ENCODE results near the gene NOSIP. TPM values are rescaled to one million over a fixed set of nuclear protein-coding genes. Genes with fewer than 3 reads are reported as not detected.
"Not testable (repeated sequence)": the region's sequence is repeated elsewhere in the genome, so short reads cannot be mapped to it uniquely, and the experiment has no call there.

Gene NOSIP, protein sequence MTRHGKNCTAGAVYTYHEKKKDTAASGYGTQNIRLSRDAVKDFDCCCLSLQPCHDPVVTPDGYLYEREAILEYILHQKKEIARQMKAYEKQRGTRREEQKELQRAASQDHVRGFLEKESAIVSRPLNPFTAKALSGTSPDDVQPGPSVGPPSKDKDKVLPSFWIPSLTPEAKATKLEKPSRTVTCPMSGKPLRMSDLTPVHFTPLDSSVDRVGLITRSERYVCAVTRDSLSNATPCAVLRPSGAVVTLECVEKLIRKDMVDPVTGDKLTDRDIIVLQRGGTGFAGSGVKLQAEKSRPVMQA
- 10 to 100 TPM; 61.4 to 69.5 TPM for total RNA-seq

DNA sequence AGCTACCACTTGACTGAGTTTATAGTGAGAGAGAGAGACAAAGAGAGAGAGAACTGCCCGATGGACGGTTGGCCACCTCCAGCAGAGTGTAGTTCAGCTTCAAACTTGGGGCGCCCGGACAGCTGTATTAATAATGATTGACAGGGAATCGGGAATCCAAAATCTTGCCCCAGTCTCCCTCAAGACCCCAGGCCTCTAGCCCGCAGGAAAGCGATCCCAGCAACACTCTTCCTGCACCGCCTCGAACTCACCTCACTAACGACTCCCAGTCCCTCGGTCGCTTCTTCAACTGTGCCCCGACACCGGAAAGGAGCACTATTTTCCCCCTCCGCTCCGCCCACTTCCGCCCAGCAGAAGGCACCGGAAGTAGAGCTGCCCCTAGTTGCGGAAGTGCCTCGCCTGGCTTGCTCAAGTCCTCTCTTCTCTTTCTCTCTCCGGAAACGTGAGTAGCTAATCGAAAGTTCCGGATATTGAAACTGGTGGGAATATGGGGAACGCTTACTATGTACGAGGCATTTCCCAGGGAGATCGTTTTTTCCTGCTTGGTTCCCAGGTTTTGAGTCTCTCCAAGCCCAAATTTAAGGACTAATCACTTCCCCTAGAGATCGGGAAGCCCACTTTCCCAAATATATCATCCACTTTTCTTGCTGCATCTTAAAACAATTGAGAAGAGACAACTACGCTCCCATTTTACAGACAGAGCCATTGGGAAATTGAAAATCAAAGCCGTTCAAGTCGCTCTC, at the start of gene NOSIP:
Gene NOSIP, minus strand, starts transcription at position 293 of the 743 bp plus-strand sequence. CDS start 19,865 bp downstream, outside the sequence.
- Mint-ChIP-seq H3K9me3 (no peaks in the 10 kb centered on the region), H3K4me1 (peaks cover 24% of the 10 kb centered on the region), H3K27me3 (no peaks in the 10 kb centered on the region), H3K36me3 (peaks cover 2% of the 10 kb centered on the region), H3K4me3 (peak within 1 kb of the TSS; percentile 94), H3K27ac (peak within 1 kb of the TSS; percentile 91)
- peak; percentile 95 for DNase-seq

DNA sequence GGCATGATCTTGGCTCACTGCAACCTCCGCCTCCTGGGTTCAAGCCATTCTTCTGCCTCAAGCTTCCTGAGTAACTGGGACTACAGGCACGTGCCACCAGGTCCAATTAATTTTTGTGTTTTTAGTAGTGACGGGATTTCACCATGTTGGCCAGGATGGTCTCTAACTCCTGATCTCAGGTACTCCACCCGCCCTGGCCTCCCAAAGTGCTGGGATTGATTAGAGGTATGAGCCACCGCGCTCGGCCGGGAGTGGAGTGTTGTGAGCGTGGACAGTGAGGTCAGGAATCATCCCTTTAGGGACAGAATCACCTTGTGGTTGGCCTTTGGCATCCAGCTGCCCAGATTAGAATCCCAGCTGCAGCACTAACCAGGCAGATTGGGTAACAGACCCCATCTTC, 49.3 kb upstream of the NOSIP start:
- peak overlapping the region; percentile 28 for H3K27ac Mint-ChIP-seq
- no peaks in the 10 kb centered on the region for H3K9me3 Mint-ChIP-seq
- peaks cover 6% of the 10 kb centered on the region for H3K36me3 Mint-ChIP-seq
- no peak overlapping the region for H3K4me3 Mint-ChIP-seq
- H3K4me1 Mint-ChIP-seq = no peaks in the 10 kb centered on the region
- no peaks in the 10 kb centered on the region for H3K27me3 Mint-ChIP-seq
- DNase-seq = no peak

DNA sequence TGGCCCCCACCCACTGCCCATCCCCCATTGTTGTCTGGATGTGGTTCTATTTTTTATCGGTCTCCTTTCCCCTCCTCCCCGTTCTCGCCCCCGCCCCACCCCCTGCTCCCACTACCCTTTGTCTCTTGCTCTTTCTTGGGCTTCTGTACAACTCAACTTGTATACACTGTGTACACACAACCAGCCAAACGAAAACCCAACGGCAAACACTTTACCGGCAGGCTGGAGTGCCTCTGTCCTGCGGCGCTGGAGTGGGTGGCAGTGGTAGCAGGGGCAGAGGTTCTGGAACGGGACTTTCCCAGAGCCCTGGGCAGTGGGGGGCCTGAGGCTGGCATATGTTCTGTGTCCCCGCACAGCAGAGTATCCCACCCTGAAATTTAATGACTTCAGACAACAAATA, 45.9 kb upstream of the NOSIP start:
- peaks cover 12% of the 10 kb centered on the region for H3K36me3 Mint-ChIP-seq
- no peak for DNase-seq
- no peaks in the 10 kb centered on the region for H3K27me3 Mint-ChIP-seq
- no peaks in the 10 kb centered on the region for H3K9me3 Mint-ChIP-seq
- no peaks in the 10 kb centered on the region for H3K4me1 Mint-ChIP-seq
- no peak overlapping the region for H3K27ac Mint-ChIP-seq
- no peak overlapping the region for H3K4me3 Mint-ChIP-seq

DNA sequence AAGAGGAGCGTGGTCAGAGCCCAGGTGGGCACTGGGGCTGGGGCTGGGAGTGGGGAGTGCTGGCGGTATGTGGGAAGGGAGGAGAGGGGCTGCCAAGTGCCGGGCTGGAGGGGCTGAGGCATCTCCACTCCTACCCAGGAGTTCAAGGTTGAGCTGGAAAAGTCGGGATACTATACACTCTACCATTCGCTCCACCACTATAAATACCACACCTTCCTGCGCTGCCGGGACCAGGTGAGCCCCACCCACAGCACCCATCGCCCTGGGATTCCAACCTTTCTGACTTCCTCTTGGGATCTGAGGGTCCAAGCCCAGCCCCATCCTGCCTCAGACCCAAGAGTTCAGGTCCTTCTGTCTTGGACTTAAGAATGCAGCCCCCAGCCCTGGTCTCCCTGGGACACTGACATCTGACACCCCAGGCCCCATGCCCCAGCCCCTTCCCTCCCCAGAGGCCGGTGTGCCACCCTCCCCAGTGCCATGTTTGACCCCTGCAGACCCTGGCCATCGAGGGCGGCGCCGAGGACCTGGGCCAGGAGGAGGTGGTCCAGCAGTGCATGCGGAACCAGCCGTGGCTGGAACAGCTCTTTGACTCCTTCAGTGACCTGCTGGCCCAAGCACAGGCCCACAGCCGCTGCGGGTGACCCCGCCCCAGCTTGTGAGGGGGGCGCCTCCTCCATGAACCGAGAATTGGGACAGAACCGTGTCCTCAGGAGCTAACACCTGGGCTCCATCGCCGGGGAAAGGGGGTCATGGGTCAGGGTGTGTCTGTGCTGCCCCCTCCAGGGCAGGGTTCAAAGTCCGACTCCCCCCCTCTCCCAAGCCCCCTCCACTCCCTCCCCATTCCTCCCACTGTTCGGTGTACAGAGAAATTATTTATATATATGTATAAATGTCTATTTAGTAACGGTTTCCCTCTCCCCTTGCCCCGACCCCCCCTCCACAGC, 44.9 kb upstream of the NOSIP start:
- DNase-seq = no peak
- H3K27me3 Mint-ChIP-seq = no peaks in the 10 kb centered on the region

DNA sequence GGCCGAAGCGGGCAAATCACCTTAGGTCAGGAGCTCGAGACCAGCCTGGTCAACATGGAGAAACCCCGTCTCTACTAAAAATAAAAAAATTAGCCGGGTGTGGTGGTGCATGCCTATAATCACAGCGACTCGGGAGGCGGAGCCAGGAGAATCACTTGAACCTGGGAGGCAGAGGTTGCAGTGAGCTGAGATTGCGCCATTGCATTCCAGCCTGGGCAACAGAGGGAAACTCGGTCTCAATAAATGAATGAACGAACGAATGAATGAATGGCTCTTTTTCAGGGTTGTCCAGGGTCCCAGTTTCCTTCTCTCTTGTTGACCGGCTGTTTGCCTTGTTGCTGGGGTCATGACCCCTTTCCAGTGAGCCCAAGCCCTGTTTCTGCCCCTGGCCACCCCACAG, 37.5 kb upstream of the NOSIP start:
- not testable (repeated sequence) for H3K9me3 Mint-ChIP-seq, H3K27me3 Mint-ChIP-seq, DNase-seq, H3K4me3 Mint-ChIP-seq
- peaks cover 12% of the 10 kb centered on the region for H3K4me1 Mint-ChIP-seq
- peak overlapping the region; percentile 36 for H3K27ac Mint-ChIP-seq
- H3K36me3 Mint-ChIP-seq = peaks cover 25% of the 10 kb centered on the region

More for the DNA sequence above, 44.9 kb upstream of the NOSIP start:
- no peak overlapping the region for H3K4me3 Mint-ChIP-seq
- no peaks in the 10 kb centered on the region for H3K9me3 Mint-ChIP-seq
- H3K27ac Mint-ChIP-seq = no peak overlapping the region
- H3K4me1 Mint-ChIP-seq = no peaks in the 10 kb centered on the region
- H3K36me3 Mint-ChIP-seq = peaks cover 12% of the 10 kb centered on the region

DNA sequence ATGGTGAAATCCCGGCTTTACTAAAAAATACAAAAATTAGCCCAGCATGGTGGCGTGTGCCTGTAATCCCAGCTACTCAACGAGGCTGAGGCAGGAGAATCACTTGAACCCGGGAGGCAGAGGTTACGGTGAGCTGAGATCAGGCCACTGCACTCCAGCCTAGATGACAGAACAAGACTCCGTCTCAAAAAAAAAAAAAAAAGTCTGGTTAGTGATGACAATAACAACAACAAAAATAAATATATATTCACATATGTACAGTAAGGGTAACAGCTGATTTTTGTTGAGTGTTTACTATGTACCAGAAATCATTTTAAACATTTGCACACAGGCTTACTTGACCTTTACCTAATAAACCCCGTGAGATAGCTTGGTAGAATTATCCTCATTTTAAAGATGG, 36.6 kb upstream of the NOSIP start:
- no peaks in the 10 kb centered on the region for H3K9me3 Mint-ChIP-seq
- no peaks in the 10 kb centered on the region for H3K27me3 Mint-ChIP-seq
- no peak overlapping the region for H3K4me3 Mint-ChIP-seq
- H3K27ac Mint-ChIP-seq = no peak overlapping the region
- H3K36me3 Mint-ChIP-seq = peaks cover 25% of the 10 kb centered on the region
- no peak for DNase-seq
- H3K4me1 Mint-ChIP-seq = peaks cover 16% of the 10 kb centered on the region

DNA sequence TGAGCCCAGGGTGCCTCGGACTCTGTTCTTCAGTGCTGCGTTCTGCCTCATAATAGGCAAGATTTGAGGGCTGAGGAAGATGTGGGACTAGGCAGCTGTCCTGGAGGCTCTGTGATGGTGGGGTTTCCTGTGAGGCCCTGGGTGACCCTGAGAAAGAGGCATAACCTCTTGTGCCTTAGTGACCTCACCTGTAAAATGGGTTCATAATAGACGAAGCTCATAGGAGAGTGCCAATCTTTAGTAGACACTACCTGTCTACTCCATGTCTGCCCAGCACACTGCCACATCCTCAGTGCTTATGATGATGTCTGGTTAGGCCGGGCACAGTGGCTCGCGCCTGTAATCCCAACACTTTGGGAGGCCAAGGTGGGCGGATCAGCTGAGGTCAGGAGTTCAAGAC, 36.2 kb upstream of the NOSIP start:
- no peak for DNase-seq
- Mint-ChIP-seq H3K27me3 (no peaks in the 10 kb centered on the region), H3K4me1 (peaks cover 16% of the 10 kb centered on the region), H3K36me3 (peaks cover 25% of the 10 kb centered on the region), H3K4me3 (no peak overlapping the region), H3K27ac (no peak overlapping the region), H3K9me3 (no peaks in the 10 kb centered on the region)

DNA sequence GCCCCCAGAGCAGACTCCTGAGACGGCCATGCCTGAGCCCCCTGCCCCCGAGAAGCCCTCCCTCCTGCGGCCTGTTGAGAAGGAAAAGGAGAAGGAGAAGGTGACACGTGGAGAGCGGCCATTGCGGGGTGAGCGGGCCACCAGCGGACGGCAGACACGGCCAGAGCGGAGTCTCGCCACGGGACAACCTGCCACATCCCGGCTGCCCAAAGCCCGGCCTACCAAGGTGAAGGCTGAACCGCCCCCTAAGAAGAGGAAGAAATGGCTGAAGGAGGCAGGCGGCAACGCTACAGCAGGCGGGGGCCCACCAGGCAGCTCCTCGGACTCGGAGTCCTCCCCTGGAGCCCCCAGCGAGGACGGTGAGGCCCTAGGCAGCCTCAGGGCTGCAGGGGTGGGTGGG, 35.5 kb upstream of the NOSIP start:
- Mint-ChIP-seq H3K27ac (no peak overlapping the region), H3K4me3 (no peak overlapping the region), H3K9me3 (no peaks in the 10 kb centered on the region), H3K4me1 (peaks cover 16% of the 10 kb centered on the region), H3K36me3 (peaks cover 25% of the 10 kb centered on the region), H3K27me3 (no peaks in the 10 kb centered on the region)
- DNase-seq = no peak

DNA sequence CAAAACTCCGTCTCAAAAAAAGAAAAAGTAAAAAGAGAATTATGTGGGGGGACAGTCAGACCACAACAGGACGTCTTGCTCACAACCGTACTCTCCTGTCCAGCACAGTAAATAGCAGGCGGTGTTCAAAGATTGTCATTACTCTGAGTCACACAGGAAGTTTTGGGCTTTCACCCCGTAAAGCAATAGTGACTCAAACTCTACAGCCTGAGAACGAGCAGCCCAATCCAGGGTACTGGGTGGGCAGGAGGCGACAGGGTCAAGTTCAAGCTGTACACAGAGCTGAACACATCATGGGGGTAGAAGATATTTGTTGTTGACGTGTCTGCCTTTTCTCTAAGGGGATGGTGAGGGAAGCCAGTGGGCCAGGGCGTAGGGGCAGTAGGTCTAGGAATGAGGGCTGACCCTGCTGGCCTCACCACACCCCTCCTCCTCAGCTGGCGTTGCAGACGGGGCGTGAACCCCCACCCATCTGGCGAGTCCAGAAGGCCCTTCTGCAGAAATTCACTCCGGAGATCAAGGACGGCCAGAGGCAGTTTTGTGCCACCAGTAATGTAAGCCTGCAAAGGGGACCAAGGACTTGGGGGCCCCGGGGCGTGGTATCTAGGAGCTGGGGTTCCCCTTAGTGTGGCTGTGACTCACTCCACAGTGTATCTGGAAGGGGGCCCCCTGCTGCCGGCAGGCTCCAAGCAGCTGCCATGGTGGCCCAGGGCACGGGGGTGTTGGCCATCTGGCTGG, 33.9 kb upstream of the NOSIP start:
- Mint-ChIP-seq H3K4me1 (peaks cover 16% of the 10 kb centered on the region), H3K9me3 (no peaks in the 10 kb centered on the region), H3K36me3 (peaks cover 27% of the 10 kb centered on the region), H3K27ac (peak overlapping the region; percentile 56), H3K4me3 (no peak overlapping the region), H3K27me3 (no peaks in the 10 kb centered on the region)
- DNase-seq = peak; percentile 45

DNA sequence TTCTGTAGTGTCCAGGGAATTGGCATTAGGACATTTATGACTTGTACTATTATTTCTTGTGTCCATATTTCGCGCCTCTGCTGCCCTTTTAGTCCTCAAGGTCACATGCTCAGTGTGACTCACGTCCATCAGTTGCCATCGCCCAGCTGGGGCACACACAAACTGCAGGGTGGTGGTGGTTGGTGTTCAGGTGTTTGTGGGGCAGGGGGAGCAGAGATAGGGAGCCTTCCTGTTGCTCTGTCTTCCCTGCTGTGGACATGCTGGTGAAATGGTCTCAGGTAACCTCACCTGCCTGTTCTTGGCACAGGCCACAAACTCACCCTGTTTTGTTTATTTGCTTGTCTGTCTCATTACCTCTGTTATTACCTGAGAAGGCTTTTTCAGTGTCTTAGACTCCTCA, 33.0 kb upstream of the NOSIP start:
- Mint-ChIP-seq H3K4me3 (no peak overlapping the region), H3K4me1 (peaks cover 16% of the 10 kb centered on the region), H3K27me3 (no peaks in the 10 kb centered on the region), H3K27ac (peak overlapping the region; percentile 56), H3K36me3 (peaks cover 27% of the 10 kb centered on the region), H3K9me3 (no peaks in the 10 kb centered on the region)
- DNase-seq = no peak

DNA sequence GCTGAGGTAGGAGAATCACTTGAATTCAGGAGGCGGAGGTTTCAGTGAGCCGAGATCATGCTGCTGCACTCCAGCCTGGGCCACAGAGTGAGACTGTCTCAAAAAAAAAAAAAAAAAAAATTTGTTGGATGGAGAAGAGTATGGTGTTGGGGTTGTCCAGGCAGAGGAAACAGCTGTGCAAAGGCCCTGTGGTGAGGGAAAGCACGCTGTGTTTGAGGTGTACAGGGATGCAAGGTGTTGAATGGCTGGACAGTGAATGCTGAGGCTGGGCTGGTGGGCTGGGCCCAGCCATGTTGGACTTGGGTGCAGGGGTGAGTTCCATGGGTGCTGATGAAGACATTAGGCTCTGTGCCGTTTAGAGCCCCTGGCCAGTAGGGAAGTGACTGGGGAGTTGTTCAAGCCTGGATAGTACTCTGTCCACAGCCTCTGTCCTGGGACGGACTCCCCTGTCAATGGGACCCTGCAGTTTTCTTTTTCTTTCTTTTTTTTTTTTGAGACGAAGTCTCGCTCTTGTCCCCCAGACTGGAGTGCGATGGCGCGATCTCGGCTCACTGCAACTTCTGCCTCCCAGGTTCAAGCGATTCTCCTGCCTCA, 29.2 kb upstream of the NOSIP start:
- H3K4me3 Mint-ChIP-seq = no peak overlapping the region
- peaks cover 16% of the 10 kb centered on the region for H3K4me1 Mint-ChIP-seq
- DNase-seq = no peak
- H3K27ac Mint-ChIP-seq = no peak overlapping the region
- no peaks in the 10 kb centered on the region for H3K27me3 Mint-ChIP-seq
- H3K36me3 Mint-ChIP-seq = peaks cover 11% of the 10 kb centered on the region
- no peaks in the 10 kb centered on the region for H3K9me3 Mint-ChIP-seq

DNA sequence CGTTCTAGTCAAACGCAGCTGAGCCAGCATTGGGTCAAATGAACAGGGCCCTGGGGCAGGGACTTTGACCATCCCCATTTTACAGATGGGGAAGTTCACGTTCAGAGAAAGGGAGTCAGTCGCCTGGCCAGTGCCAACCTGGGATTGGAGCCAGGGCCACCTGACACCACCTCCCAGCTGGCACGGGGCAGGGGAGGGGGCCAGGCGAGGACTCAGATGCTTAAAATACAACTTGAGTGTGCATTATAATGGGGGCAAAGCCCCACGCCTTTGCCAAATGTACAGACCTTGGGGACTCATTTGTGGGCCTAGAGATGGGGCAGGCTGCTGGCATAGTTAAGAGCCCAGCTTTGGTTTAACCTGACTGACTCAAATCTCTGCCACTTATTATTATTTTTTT, 25.2 kb upstream of the NOSIP start:
- no peaks in the 10 kb centered on the region for H3K9me3 Mint-ChIP-seq
- no peaks in the 10 kb centered on the region for H3K27me3 Mint-ChIP-seq
- DNase-seq = no peak
- peaks cover 2% of the 10 kb centered on the region for H3K4me1 Mint-ChIP-seq
- H3K27ac Mint-ChIP-seq = no peak overlapping the region
- H3K36me3 Mint-ChIP-seq = peaks cover 10% of the 10 kb centered on the region
- no peak overlapping the region for H3K4me3 Mint-ChIP-seq

DNA sequence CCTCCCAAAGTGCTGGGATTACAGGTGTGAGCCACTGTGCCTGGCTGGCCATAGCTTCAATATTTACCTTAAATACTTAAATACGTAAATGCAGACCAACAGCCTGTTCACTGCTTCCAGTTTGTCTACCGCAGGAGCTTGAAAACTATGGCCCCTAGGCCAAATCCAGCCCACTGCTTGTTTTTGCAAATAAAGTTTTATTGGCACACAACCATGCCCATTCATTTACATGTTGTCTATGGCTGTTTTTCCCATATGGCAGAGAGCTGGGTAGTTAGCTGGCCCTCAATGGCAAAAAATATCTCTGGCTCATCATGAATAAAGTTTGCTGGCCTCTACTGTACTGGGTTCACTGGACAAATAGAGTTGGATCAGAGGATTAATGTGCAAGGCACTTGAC, 22.4 kb upstream of the NOSIP start:
- Mint-ChIP-seq H3K4me3 (no peak overlapping the region), H3K27me3 (no peaks in the 10 kb centered on the region), H3K27ac (no peak overlapping the region), H3K36me3 (peaks cover 13% of the 10 kb centered on the region), H3K4me1 (peaks cover 11% of the 10 kb centered on the region), H3K9me3 (no peaks in the 10 kb centered on the region)
- no peak for DNase-seq

DNA sequence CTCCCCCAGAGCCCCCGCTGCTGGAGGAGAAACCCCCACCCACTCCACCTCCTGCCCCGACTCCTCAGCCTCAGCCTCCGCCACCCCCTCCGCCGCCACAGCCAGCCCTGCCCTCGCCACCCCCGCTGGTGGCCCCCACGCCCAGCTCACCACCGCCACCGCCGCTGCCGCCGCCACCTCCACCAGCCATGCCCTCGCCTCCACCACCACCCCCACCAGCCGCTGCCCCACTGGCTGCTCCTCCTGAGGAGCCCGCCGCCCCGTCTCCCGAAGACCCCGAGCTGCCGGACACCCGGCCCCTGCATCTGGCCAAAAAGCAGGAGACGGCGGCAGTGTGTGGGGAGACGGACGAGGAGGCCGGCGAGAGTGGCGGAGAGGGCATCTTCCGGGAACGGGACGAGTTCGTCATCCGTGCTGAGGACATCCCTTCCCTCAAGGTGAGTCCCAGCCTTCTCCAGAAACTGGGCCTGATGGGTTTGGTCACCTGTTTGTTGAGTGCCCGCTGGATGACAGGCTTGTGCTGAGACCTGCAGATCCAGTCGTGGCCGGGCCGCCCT, 21.2 kb upstream of the NOSIP start:
- H3K27me3 Mint-ChIP-seq = no peaks in the 10 kb centered on the region
- H3K9me3 Mint-ChIP-seq = no peaks in the 10 kb centered on the region
- no peak overlapping the region for H3K27ac Mint-ChIP-seq
- no peak for DNase-seq
- peaks cover 13% of the 10 kb centered on the region for H3K36me3 Mint-ChIP-seq
- peaks cover 11% of the 10 kb centered on the region for H3K4me1 Mint-ChIP-seq
- no peak overlapping the region for H3K4me3 Mint-ChIP-seq

Data from activated naive CD8-positive, alpha-beta T cell treated with anti-CD3 and anti-CD28 coated beads for 36 hours (primary cell).